GM12891 (cell line): ENCODE measurements around the gene DNM2.
"Not testable (repeated sequence)": the region's sequence is repeated elsewhere in the genome, so short reads cannot be mapped to it uniquely, and the experiment has no call there.

Experiments
- DNase-seq: peaks from one replicate; pipeline ENCODE4 v3.0.0; 2011; ENCODE audit warnings: low spot score; ENCODE audit not compliant: insufficient read length
- FAIRE-seq: peaks from 2 replicates; lab custom pipeline; 2011; peaks lifted over from hg19 to GRCh38; lab: Jason Lieb, UNC
- PAX5 ChIP-seq: IDR thresholded peaks from 2 replicates; pipeline ENCODE4 v1.6.1; 2011; ENCODE audit warnings: low read length, moderate library complexity, mild to moderate bottlenecking; ENCODE audit not compliant: insufficient read depth, severe bottlenecking
- POLR2A ChIP-seq: IDR thresholded peaks from 2 replicates; pipeline ENCODE4 v1.6.1; 2011; ENCODE audit warnings: low read depth, low read length, control low read depth
- POLR2AphosphoS5 ChIP-seq: IDR thresholded peaks from 2 replicates; pipeline ENCODE4 v1.6.1; 2011; ENCODE audit warnings: low read depth, low read length, control low read depth
- POU2F2 ChIP-seq: IDR thresholded peaks from 2 replicates; pipeline ENCODE4 v1.6.1; 2011; ENCODE audit warnings: low read depth, mild to moderate bottlenecking, control low read depth, low read length, moderate library complexity
- SPI1 ChIP-seq: IDR thresholded peaks from 2 replicates; pipeline ENCODE4 v1.6.1; 2011; ENCODE audit warnings: low read depth, low read length, control low read depth
- TAF1 ChIP-seq: IDR thresholded peaks from 2 replicates; pipeline ENCODE4 v1.6.1; 2011; ENCODE audit warnings: low read depth, low read length, control low read depth

DNM2 gene

DNA sequence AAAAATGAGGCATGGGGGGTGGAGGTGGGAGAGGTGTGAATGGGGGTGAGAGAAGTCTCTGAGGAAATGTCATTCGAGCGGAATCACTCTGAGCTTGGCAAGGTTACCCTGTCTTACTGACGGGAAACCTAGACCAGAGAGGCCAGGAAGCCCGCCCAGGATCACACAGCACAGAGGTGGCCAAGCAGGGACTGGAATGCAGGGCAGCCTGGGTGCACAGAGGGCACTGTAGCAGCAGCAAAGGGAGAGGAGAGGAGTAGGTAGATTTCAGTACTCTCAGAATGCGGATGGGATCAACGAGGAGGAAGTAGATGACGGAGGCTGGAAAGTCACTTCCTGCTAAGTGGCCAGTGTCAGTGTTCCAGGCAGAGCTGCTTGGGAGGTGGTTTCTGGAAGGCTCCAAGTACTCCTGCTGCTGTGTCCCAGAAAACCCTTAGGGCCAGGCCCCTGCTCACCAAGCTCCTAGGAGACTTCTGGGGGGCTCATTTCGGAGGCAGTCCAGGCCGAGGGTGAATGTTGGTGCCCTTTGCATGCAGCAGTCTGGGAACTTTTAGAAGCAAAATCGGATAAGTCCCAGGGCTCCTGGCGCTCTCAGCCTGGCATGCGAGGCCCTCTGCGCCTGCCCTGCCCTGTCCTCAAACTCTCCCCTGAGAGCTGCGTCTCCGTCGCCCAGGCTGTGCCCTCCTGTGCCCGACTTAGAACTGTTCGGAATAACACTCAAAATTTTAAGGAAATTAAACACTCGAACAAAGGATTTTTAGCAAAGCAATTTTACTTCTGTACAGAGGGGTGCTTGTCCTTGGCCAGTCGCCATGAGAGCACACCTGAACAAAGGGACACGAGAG, 33.5 kb downstream of the DNM2 start:
- no peak for FAIRE-seq
- no peak for DNase-seq
- TF ChIP-seq POLR2A (no peak), POLR2AphosphoS5 (no peak), SPI1 (no peak), PAX5 (no peak), POU2F2 (no peak), TAF1 (no peak)

- no peak for FAIRE-seq
- TF ChIP-seq POU2F2 (no peak), POLR2AphosphoS5 (no peak), PAX5 (no peak), TAF1 (no peak), SPI1 (no peak), POLR2A (no peak)
Measured at GRCh38 chr19:10752237-10752912, 34.5 kb downstream of the DNM2 start.

GRCh38 chr19:10752913-10753704, 35.2 kb downstream of the DNM2 start:
- no peak for TF ChIP-seq SPI1
- no peak for TF ChIP-seq POLR2AphosphoS5
- no peak for TF ChIP-seq PAX5
- no peak for TF ChIP-seq POLR2A
- no peak for TF ChIP-seq POU2F2
- no peak for TF ChIP-seq TAF1
- DNase-seq, result no peak
- FAIRE-seq, result no peak

More at GRCh38 chr19:10752237-10752912, 34.5 kb downstream of the DNM2 start:
- no peak for DNase-seq

- no peak for TF ChIP-seq PAX5
- no peak for TF ChIP-seq POU2F2
- TF ChIP-seq TAF1, result no peak
- TF ChIP-seq POLR2AphosphoS5, result no peak
- no peak for TF ChIP-seq POLR2A
- no peak for TF ChIP-seq SPI1
- no peak for FAIRE-seq
- DNase-seq, result no peak
Measured at GRCh38 chr19:10756371-10756770, 38.5 kb downstream of the DNM2 start.

DNA sequence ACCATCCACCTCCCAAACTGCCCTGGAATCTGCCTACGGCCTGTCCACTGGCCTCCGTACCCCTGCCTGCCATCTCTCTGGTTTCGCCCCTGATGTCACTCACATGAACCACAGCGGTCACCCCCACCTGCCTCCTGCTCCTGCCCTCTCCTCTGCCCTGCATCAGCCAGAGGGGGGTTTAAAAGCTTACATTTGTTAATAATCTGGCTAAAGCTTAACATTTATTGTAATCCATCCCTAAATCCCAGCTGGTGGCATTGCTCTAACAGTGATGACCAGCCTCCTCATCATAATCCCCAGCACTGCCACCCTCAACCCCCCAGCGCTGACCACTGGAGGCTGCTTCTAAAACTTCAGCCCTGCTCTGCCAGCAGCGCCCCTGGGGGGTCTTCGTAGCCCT, 38.9 kb downstream of the DNM2 start:
- FAIRE-seq (no peak), DNase-seq (no peak)
- no peak for TF ChIP-seq SPI1
- TF ChIP-seq POLR2AphosphoS5, result no peak
- TF ChIP-seq TAF1, result no peak
- TF ChIP-seq POU2F2, result no peak
- TF ChIP-seq PAX5, result no peak
- no peak for TF ChIP-seq POLR2A

DNA sequence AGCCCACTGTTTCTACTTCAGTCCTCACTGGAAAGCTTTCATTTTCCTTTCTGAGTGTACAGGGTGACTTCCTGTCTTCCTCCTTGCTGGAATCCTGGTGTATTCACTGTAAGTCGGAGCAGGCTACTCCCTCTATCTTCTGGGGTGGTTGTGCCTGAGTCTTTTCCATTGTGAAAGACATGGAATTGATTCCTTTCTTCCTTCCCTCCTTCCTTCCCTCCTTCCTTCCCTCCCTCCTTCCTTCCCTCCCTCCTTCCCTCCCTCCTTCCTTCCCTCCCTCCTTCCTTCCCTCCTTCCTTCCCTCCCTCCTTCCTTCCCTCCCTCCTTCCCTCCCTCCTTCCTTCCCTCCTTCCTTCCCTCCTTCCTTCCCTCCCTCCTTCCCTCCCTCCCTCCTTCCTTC, 40.2 kb downstream of the DNM2 start:
- not testable (repeated sequence) for FAIRE-seq, DNase-seq

DNA sequence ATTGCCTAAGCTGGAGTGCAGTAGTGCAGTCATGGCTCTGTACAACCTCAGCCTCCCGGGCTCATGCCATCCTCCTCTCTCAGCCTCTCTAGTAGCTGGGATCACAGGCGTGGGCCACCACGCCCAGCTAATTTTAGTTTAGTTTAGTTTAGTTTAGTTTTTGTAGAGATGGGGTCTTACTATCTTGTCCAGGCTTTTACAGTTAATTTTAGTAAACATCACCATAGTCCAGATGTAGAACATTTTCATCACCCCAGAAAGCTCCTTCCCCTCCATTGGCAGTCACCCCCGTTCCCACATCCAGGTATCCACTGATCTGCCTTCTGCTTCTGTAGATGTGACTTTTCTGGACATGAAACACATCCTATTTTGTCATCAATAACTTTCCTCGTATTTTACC, 41.1 kb downstream of the DNM2 start:
- no peak for TF ChIP-seq POLR2A
- no peak for TF ChIP-seq POU2F2
- no peak for TF ChIP-seq POLR2AphosphoS5
- no peak for TF ChIP-seq SPI1
- TF ChIP-seq TAF1, result no peak
- no peak for TF ChIP-seq PAX5
- FAIRE-seq (no peak), DNase-seq (no peak)

DNA sequence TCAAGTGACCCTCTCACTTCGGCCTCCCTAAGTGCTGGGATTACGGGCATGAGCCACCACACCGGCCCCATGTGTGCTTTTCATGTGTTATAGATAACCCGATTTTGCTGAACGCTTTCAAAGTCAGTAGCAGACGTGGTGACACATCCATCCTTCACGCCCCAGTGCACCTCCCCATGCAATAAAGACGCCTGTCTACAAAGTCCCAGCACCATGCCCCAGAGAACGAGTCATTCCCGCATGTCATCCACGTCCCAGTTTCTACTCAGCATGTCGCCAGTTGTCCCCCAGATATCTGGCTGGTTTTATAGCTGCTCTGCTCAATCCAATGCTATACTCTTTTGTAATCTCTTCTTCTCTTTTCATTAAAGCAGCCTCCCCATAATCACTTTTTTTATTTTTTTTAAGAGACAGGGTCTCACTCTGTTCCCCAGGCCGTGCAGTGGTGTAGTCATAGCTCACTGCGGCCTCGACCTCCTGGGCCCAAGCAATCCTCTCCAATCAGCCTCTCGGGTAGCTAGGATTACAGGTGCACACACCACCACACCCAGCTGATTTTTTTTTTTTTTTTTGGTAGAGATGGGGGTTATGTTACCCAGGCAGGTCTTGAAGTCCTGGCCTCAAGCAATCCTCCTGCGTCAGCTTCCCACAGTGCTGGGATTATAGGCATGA, 42.5 kb downstream of the DNM2 start:
- TF ChIP-seq PAX5 (peak; percentile 59), SPI1 (no peak)
- DNase-seq (no peak), FAIRE-seq (peak; percentile 85)

DNA sequence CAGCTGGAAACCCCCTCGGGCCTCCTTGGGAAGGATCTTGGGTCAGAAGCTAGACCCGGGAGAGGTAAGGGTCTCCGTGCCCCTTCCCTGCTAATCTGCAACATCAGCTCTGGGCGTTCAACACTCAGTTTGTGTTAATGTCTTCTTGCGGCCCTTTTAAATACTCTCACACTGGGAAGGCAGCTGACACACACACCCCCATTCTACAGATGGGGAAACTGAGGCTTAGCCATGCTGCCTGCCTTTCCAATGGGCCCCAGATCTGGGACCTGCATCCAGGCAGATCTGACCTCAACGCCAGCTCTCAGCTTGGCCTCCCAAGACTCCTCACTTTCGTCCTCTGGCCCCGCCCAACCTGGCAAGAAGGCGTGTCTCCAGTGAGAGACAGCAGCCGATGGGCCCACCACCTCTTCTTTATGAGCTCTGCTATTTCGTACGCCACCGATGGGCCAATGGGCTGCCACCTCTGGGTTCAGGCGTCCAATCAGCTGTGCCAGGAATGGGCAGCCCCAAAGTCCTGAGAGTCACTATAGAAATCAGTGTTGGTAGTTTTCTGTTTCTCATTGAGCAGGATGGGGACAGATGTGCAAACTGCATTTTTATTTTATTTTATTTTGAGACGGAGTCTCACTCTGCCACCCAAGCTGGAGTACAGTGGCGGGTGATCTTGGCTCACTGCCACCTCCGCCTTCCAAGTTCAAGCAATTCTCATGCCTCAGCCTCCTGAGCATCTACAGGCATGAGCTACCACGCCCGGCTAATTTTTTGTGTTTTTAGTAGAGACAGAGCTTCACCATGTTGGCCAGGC, 43.8 kb downstream of the DNM2 start:
- no peak for FAIRE-seq
- TF ChIP-seq TAF1, result no peak
- TF ChIP-seq POLR2AphosphoS5, result no peak
- no peak for TF ChIP-seq PAX5
- TF ChIP-seq SPI1, result no peak
- no peak for TF ChIP-seq POLR2A
- TF ChIP-seq POU2F2, result no peak
- DNase-seq, result no peak

DNA sequence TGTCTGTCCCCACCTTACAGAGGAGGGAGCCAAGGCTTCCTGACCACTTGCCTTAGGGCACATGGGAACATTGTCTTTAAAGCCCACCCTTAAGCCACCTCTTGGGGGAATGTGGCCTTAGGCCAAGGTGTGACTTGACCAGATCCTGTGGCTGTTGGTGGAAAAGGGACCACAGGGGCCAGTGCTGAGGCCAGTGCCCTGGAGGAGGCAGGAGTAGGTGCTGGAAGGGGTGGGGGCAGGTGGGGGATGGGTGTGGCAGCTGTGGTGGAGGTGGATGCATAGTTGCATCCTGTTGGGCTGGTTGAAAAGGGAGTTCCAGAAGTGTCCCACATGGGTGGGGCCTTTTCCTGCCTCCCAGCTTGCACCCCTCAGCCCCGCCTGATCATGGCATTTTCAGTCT, 44.8 kb downstream of the DNM2 start:
- DNase-seq (no peak), FAIRE-seq (no peak)
- TF ChIP-seq POLR2AphosphoS5, result no peak
- TF ChIP-seq POU2F2, result no peak
- no peak for TF ChIP-seq PAX5
- TF ChIP-seq POLR2A, result no peak
- TF ChIP-seq TAF1, result no peak
- no peak for TF ChIP-seq SPI1
